Hippocampal formation (tissue), 2 donors: Measurements from ENCODE around the gene PNPLA6.

Source experiments
- DNase-seq, 2 donors: peaks; one replicate each; lab custom pipeline; 2025; lab: John Stamatoyannopoulos, UW

The PNPLA6 gene

GRCh38 chr19:7515645-7516151 lies 19.8 kb upstream of the PNPLA6 start, which contains the start of gene ZNF358:
ZNF358 (plus strand) TSS chr19:7516103; CDS start chr19:7519243, 3,140 bp downstream.
- DNase-seq, result peak; percentile 75

DNA sequence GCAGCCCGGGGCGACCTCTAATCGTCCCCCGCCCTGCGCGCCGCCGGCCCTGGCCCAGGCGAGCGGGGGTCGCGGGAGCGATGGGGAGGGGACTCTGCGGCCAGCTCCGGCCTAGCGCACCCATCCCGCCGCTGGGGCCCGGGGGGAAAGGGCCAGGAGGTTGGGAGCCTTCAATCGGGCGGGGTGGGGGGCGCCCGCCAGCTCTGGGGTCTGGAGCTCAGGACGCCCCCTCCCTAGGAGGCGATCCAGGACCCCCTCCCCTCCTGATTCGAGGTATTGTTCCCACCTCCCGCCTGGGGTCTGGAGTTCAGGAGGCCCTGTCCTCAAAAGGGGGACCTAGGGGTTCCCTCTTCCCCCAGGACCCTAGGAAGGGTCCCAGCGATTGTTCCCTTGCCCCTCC lies 19.2 kb upstream of the PNPLA6 start:
- DNase-seq, result no peak

DNA sequence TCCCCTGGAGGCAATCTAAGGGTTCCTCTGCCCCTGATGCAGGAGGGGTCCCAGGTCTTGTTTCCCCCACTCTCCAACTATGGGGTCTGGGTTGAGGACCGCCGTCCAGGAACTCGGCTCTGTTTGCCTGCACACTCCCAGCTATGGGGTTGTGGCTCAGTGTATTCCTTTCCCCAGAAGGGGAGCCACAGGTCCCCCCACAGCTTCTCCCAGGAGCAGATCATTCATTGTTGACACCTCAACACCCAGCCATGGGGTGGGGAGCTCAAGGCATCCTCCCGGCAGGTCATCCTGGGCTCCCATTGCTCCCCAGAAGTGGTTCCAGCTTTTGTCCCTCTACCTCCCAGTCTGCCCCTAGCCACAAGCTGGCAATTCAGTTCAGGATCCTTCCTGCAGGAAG lies 18.6 kb upstream of the PNPLA6 start:
- no peak for DNase-seq

GRCh38 chr19:7519361-7520130 lies 16.0 kb upstream of the PNPLA6 start:
- no peak for DNase-seq

GRCh38 chr19:7520131-7521051 lies 15.1 kb upstream of the PNPLA6 start:
- DNase-seq, result peak in 1 of 2 donors; percentile 18

DNA sequence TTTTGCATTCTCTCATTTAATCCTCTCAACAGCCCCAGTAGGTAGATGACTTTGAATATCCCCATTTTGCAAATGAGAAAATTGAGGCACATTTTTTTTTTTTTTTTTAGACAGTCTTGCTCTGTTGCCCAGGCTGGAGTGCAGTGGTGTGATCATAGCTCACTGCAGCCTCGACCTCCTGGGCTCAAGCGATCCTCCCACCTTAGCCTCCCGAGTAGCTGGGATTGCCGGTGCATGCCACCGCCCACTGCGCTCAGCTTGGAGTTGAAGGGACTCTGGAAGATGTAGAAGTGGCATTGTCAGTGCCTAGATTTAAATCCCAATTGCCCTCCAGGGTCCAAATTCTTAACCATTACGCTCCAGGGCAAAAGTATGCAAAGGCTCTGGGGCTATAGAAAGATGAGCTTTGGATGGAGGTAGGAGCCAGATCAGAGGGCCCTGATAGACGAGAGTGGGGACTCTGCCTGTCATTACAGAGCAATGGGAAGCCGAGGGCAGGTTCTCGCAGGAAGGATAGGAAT lies 13.9 kb upstream of the PNPLA6 start:
- no peak for DNase-seq

- peak; percentile 94 for DNase-seq
These were observed 13.2 kb upstream of the PNPLA6 start, which contains the start of gene MCOLN1 for GRCh38 chr19:7522072-7522922. MCOLN1 (plus strand) TSS chr19:7522624; CDS start chr19:7522751, 127 bp downstream.

- no peak for DNase-seq
These were observed 12.4 kb upstream of the PNPLA6 start for GRCh38 chr19:7522923-7523667.

- DNase-seq, result no peak
These were observed 11.0 kb upstream of the PNPLA6 start for GRCh38 chr19:7524523-7524922.

DNA sequence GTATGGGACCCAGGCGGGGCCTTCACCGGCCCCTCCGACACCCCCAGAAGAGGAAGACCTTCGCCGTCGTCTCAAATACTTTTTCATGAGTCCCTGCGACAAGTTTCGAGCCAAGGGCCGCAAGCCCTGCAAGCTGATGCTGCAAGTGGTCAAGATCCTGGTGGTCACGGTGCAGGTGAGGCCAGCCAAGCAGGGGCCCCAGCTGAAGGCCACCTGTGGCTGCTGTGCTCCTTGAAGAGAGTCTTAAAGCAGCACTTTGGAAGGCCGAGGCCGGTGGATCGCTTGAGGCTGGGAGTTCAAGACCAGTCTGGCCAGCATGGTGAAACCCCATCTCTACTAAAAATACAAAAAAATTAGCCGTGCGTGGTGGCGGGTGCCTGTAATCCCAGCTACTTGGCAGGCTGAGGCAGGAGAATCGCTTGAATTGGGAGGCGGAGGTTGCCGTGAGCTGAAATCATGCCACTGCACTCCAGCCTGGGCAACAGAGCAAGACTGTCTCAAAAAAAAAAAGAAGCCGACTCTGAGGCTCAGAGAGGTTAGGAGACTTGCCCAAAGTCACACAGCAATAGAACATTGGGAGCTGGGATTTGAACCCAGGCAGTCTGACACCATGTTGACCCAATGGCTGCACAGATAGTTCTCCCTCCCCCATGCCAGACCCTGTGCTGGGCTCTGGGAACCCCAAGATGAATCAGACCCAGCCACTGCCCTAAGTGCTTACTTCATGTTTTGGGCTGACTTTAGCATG lies 10.4 kb upstream of the PNPLA6 start:
- no peak for DNase-seq

- no peak for DNase-seq
These were observed 9.2 kb upstream of the PNPLA6 start for GRCh38 chr19:7526059-7526929.

DNA sequence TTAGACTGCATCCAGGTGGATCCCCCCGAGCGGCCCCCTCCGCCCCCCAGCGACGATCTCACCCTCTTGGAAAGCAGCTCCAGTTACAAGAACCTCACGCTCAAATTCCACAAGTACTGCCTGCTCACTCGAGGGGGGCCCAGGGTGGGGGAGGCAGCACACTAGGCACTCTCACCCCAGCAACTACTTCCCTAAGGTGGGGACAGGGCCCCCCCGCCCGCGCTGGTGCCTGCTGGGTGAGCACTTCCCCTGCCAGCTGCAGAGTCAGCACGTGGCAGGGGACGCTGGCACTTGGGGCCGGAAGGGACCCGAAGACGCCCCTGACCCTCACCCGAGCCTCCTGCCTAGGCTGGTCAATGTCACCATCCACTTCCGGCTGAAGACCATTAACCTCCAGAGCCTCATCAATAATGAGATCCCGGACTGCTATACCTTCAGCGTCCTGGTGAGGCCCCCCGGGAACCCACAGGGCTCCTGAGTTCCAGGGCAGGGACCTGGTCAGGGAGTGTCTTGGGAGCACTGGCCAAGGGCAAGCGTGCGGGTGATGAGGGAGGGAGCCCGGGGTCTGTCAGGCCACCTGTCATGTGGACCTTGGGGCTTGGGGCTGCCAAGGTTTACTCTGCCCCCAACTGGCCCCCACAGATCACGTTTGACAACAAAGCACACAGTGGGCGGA lies 7.9 kb upstream of the PNPLA6 start:
- DNase-seq, result no peak

DNA sequence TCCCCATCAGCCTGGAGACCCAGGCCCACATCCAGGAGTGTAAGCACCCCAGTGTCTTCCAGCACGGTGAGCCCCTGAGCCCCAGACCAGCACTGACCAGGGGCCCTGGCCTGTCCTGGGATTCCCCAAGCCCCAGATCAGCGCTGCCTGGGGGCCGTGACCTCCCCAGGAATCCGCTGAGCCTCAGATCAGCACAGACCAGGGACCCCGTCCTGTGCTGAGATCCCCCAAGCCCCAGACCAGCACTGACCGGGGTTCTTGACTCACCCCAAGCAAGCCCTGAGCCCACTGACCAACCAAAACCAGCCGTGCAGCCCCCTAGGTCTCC lies 7.4 kb upstream of the PNPLA6 start:
- DNase-seq, result no peak

DNA sequence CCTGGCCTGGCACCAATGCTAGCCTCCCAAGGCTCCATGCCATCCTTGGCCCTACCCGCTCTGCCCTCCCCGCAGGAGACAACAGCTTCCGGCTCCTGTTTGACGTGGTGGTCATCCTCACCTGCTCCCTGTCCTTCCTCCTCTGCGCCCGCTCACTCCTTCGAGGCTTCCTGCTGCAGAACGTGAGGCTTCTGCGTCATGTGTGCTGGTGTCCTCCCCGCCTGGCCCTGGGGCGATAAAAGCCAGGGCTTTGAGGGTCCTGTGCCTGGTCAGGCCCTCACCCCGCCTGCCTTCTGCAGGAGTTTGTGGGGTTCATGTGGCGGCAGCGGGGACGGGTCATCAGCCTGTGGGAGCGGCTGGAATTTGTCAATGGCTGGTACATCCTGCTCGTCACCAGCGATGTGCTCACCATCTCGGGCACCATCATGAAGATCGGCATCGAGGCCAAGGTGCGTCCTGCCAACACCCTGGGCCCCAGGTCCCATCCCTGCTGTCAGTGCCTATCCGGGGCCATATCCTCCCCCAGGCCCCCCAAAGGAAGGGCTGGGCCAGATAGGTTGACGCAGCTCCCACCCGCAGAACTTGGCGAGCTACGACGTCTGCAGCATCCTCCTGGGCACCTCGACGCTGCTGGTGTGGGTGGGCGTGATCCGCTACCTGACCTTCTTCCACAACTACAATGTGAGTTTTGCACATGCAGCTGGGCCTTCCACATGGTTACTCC lies 6.8 kb upstream of the PNPLA6 start:
- no peak for DNase-seq

- no peak for DNase-seq
These were observed 6.3 kb upstream of the PNPLA6 start for GRCh38 chr19:7529246-7529600.

DNA sequence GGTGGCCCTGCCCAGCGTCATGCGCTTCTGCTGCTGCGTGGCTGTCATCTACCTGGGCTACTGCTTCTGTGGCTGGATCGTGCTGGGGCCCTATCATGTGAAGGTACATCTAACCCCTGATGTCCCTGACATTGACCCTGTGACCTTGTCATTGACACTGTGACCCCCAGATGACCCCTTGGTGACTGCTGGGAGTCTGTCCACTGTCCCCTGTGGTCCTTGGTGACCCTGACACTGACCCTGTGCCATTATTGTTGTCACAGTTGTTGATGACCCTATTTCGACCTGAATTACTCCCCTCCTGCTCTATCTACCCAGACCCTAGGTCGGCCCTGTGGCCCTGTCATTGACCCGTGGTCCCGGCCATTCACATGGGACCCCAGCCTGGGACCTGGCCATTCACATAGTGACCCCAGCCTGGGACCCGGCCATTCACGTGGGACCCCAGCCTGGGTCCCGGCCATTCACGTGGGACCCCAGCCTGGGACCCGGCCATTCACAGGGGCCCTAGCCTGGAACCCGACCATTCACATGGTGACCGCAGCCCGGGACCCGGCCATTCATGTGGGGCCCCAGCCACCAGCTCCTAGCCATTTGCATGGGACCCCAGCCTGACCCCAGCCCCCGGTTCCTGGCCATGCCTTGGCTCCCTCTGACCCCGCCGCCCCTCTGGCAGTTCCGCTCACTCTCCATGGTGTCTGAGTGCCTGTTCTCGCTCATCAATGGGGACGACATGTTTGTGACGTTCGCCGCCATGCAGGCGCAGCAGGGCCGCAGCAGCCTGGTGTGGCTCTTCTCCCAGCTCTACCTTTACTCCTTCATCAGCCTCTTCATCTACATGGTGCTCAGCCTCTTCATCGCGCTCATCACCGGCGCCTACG lies 5.7 kb upstream of the PNPLA6 start:
- no peak for DNase-seq
